ENCODE measurements around the gene PLAGL2.
"Not testable (repeated sequence)": the region's sequence is repeated elsewhere in the genome, so short reads cannot be mapped to it uniquely, and the experiment has no call there.

The PLAGL2 gene

DNA sequence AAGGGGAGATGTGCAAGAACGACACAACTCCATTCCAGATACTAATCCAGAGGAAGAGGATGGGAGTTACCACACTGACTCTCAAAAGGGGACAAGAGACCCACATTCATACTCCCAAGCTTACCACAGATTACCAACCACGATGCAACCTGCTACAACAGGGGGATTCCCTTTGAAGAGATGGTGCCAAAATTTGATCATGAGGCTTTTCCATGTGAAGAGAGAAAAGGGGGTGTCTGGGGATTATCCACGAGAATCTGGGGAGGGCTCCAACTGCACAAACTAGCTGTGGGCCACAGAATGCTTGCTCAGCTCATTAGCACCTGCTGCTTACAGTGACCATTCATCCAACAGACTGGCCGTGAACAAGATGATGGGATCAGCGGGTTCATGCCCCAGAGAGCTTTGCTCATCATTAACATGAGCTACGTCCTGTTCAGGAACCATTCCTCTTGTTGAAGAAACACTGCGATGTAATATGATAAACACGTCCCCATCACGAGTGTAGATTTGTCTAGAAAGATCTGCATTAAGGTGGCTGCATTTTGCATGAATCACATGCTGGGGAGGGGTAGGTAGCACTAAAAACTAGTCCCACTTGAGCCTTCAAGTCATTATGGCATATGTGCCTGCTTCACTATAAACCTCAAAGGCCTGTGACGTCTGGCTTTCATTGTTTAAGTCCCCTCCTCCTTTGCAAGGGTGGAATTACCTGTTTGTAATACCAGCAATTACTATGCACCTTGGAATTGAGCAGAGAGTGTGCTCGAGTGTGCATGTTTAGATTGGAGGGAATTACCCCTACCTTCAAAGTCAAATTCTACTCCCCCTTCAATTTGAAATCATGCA lies 4.0 kb downstream of the PLAGL2 start:
- DNase-seq (ENCODE audit: low spot score), result no peak

DNA sequence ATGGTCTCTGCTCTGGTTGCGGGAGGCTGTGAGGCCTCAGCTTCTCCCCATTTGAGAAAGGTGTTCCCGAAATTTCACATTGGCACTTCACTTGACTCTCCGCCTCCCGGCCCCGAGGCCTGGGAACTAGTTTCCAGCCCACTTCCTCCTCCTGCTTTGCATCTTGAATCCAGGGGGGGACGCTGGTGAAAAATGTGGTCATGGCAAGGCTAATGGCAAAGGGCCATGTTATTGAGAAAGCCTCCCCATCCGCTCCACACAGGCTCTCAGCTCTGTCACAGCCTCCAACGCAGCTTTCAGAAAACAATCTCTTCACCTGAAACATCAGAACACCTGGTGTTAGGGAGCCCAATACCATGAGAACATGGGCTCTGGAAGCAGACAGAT lies 5.6 kb downstream of the PLAGL2 start:
- no peak for DNase-seq (ENCODE audit: low spot score)

DNA sequence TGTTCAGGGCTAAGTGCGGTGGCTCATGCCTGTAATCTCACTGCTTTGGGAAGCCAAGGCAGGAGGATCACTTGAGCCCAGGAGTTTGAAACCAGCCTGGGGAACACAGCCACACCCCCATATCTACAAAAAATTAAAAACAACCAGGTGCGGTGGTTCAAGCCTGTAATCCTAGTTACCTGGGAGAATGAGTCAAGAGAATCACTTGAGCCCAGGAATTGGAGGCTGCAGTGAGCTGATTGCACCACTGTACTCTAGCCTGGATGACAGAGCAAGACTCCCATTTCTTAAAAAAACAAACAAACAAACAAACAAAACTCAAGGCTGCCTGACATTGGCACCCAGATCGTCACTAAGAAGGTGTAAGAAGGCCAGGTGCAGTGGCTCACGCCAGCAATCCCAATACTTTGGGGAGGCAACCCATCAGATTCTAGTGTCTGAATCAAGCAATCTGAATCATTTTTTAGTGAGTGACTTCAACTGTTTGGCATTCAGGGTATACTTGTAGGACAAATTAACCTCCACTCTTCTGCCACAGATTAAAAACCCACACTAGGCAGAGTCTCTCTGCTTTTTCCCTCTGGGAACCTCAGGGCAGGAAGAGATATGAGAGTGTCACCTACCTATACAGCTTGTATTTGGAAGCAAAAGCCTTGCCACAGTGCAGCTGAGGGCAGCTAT lies 6.1 kb downstream of the PLAGL2 start:
- no peak for DNase-seq (ENCODE audit: low spot score)

DNA sequence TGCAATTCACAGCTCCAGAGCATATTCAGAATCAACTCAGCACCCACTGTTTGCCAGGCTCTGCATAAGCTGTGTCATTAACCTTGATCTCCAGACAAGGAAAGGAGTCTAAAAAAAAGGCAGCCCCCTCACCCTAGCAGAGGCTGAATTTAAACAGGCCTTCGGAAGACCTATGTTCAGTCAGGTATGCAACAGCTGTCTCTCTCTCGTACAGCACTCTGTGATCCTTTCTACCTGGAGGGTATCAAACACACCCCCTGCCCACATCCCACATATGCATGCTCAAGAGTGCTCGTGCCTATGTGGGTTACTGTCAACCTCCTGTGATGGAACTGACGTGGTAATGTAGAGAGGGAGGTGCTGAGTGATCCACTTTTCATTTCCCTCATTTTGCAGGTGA lies 8.5 kb downstream of the PLAGL2 start:
- DNase-seq (ENCODE audit: low spot score), result no peak

DNA sequence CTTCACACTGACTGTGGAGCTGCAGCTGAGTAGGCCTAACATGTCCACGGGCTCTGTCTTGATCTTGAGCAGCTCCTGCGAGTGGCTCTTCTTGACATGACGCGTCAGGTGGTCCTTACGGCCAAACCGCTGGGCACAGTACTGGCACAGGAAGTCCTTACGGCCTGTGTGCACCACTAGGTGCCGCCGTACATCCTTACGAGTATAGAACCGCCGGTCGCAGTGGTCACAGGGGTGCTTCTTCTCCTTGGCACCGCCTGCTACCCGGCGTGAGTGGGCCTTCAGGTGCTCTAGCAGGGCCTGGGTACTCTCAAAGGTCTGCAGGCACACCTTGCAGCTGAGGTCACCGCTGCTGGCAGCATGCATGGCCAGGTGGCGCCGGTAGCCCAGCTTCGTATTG lies 10.4 kb downstream of the PLAGL2 start:
- not testable (repeated sequence) for DNase-seq (ENCODE audit: low spot score)

DNA sequence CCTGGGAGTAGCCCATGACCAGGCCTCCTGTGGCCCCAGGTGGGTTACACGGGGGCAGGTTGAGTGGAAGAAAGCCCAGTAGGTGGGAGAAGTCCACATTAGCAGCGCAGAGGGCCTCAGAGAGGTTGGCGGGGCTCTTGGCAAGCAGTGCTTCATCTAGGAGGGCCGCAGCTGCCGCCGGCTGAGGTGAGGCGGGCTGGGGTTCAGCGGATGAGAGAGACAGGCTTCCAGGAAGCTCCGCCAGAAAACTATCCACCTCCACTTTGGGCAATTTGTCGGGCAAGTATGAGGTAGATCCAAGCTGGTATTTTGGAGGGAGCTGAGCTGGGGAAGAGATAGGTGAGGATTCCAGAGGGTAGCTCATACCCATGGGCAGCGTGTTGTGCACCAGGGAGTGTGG lies 10.9 kb downstream of the PLAGL2 start:
- DNase-seq (ENCODE audit: low spot score), result not testable (repeated sequence)

DNA sequence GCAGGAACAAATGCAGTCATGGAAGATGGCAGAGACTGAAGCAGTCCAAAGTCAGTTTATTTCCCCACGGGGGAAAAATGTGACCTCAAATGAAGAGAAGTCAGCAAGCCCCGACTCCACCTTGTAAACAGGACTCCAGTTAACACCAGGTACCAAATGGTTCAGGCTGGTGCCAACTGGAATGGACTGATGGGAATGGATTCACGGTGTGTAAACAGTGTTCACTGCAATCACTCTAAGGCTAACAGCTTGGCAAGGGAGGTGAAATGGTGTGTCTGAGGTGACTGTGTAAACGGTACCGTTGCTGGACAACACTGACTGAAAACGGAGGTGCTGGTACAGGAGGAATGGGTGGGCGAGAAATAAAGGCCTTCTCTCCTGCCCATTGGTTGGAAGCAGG lies 12.0 kb downstream of the PLAGL2 start:
- DNase-seq (ENCODE audit: low spot score), result no peak

DNA sequence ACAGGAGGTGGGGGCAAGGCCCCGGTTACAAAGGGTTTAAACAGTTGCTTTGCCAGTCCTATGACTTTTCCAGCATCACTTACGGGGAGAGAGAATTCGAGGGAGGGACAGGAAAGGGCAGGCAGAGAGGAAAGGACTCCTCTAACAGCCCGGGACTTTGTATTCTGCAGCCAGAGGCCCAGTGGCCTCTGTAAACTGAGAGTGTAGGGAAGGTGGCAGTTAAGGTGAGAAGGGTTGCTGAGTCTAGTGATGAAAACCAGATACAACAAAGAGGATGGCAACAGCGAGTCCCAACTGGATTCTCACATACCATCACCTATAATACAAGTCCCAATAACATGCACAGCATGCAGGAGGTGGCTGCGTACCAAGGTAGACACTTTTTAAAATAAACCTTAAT lies 13.5 kb downstream of the PLAGL2 start:
- no peak for DNase-seq (ENCODE audit: low spot score)

DNA sequence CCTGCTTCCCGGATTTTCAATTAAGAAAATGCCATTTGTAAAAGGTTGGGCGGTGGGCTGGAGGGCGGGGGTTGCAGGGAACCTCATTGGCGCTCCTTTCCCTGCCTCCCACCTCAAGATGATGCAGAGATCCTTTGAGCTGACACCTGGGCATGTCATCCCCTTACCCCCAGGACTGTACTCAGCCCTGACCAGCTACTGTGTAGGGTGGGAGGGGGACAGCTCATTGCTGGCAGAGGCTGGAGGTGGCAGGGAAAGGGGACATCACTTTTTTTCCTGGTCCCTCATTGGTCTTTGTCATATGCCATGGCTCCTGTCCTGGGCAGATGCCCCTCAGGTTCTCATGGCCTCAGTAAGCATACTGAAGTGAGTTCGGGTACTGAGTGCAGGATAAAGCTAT lies 14.2 kb downstream of the PLAGL2 start:
- DNase-seq (ENCODE audit: low spot score), result not testable (repeated sequence)

DNA sequence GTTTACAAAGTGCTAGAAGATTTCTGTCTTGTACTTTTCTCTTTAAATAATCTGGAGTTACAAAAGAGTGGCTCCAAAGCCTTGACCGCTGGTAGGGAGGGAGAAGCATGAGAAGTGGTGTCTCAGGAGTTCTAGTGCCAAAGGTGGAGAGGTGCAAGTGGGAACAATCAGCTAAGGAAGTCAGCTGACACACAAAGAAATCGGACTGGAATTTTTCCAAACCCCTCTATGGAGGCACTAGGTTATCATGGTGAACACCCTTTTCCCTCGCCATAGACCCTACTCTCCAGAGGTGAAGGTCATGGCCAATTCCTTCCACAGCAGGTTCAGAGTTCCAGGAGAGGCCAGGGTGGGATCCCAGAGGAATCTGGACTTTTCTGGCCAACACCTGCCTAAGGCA lies 14.8 kb downstream of the PLAGL2 start:
- DNase-seq (ENCODE audit: low spot score), result no peak

DNA sequence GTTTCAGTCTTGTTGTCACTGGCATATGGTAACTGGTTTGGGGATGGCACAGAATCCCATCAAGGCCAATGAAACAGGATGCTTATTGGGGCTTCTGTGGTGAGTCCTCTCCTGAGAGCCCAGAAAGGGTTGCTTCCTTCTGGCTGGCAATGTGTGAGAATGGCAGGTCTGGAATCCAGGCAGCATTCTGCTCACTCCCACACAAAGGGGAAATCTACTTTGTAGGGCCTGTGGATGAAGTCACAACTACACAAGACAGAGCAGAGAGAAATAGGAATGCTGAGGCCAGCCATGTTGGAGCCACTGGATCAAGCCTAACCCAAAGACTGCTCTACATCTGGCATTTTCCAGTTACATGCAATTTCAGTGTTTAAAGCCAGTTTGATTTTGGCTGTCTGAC lies 15.7 kb downstream of the PLAGL2 start:
- DNase-seq (ENCODE audit: low spot score), result no peak

DNA sequence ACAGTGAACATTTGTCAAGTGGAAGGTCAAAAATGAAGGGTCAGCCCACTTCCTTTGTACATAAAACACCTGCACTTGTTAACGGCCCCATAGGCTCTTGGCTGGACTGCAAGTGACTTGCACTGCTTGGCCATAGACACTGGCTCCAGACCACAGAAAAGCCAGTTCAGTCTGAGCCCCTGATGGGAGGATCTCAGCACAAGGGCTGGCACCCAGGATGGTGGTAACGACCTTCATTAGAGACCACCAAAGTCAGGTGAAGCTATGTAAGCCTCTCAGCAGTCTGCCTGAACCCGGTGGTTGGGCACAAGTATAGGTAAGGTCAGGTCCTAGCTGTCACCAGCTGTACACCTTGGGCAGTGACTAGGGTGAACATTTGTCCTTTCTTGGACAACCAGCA lies 16.1 kb downstream of the PLAGL2 start:
- DNase-seq (ENCODE audit: low spot score), result no peak

DNA sequence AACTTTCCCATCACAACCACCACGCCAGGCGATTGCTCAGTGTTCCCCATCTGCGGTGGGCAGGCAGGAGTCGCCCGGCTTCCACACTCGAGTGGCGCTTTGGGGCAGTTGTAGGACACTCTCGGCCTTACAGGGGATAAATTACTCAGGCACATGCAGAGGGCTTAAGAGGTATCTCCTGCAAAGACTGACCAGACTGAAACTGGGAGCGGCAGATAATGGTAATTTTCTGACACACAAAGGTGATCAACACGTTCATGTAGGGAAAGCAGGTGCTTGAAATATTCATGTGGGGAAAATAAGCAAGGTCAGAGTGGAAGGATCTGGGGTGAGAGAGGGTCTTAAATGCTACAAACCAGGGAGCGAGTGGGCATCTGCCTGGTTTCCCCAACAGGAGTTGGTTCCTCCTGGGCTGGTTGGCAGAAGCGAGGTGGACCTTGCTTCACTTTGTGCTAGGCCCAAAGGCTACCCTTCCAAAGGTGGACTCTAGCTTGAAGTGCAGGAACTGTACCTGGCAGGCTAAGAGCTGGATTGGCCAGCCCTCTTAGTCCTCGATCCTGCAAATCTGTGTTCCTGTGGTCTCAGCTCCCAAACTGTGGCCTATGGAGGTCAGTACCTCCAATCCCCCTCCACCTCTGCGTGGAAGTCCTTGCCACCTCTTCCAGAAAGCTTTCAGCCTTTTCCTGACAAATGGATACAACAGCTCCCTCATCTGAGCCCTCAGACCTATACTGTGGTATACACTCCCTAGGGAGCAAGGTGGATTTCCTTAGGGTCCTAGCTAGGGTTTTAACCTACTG lies 16.7 kb downstream of the PLAGL2 start:
- no peak for DNase-seq (ENCODE audit: low spot score)

DNA sequence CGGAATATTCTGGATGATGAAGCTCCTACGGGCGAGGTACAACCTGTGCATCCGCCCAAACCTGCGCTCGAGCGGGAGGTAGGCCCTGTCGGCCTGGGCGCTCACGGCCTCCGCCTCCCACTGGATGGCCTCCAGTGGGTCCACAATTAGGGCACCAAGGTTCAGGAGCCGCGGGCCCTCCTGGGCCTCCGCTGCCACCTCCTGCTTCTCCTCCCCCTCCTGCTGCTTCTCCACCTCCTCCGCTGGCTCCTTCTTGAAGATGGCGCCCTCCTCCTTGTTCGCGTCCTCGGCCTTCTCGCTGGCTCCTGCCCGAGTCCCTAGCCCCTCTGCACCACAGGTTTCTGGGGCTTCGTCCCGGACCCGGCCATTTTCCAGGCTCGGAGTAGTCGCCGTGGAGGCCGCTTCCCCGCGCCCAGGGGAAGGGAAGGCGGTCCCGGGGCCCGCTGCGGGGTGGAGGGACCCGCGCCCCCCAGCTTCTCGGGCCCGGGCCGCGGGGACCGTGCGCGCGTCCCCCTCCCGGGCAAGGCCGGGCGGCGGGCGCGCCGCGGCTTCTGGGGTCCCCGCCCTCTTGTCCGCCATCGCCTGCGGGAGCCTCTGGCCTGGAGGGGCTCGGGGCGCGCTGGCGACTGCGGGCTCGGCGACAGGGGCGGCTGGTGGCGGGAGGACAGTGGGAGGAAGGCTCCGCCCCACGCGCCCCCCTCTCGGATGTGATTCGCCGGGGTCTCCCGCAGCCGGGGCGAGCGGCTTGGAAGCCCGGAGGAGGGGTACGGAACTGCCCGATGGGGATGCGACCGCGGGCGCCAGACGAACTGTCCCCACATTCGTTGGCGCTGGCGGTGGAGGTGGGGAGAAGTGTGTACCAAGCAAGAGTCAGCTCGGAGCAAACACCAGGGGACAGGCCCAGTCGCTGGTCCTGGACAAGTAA lies 17.6 kb downstream of the PLAGL2 start:
- peak; percentile 44 for DNase-seq (ENCODE audit: low spot score)

DNA sequence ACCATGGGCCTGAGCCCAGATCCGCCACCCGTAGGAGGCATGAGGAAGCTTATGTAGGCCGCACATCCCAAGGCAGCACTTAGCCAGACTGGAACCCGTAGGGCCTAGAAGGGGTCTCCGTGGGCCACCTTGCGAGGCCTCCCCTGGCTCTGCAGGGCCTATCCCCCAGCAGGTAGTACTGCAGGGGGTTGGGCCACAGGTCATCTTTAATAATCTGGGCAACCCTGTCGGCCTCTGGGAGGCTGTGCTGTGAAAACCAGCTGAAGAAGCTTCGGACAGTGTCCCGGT lies 18.5 kb downstream of the PLAGL2 start:
- DNase-seq (ENCODE audit: low spot score), result no peak

DNA sequence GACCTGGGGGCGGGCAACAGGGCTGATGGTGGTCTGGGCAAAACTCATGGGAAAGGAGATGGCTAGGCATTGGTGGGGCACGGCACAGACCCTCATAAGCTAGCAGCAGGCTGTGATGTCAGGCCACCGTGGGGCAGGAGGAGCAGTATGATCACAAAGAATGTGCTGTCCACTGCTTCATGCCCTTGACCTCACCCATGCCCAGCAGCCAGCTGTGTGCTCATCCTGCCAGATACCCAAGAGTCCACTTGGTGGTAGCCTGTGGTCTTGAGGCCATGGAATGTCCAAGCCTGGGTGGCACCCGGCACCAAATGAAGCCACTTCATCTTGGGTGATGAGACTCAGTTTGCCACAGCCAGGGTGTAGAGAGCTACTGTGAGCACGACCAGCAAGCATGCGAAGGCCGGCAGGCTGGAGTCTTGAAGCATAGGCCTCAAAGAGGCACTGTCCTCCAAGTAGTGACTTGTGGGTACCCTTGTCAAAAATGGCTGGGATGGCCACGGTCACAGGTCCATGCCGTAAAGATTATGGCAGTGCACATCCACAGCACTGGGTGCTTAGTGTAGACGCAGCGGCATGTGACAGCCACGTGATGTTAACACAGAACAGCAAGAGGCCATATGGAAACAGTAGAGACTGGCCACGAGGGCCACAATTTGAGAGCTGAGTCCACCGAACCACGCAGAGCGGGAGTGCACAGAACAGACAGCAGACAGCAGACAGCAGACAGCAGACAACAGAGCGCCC lies 19.0 kb downstream of the PLAGL2 start:
- no peak for DNase-seq (ENCODE audit: low spot score)

DNA sequence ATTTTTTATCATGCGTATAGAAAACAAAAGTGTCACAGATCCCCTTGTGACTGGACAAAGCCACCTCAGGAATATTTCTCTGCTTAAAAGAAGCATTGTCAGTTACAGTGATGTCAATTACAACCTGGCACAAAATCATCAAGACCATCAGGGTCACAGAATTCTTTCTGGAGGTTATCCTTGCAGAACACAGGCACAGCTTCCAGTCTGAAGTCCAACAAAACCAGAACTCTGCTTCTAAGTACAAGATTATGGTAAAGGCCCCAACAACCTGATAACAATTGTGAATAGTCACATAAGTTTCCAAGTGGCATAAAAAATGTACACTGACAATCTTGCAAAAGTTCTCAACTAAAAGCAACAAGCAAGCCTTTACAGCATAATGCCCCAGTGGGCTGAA lies 21.0 kb downstream of the PLAGL2 start:
- no peak for DNase-seq (ENCODE audit: low spot score)

DNA sequence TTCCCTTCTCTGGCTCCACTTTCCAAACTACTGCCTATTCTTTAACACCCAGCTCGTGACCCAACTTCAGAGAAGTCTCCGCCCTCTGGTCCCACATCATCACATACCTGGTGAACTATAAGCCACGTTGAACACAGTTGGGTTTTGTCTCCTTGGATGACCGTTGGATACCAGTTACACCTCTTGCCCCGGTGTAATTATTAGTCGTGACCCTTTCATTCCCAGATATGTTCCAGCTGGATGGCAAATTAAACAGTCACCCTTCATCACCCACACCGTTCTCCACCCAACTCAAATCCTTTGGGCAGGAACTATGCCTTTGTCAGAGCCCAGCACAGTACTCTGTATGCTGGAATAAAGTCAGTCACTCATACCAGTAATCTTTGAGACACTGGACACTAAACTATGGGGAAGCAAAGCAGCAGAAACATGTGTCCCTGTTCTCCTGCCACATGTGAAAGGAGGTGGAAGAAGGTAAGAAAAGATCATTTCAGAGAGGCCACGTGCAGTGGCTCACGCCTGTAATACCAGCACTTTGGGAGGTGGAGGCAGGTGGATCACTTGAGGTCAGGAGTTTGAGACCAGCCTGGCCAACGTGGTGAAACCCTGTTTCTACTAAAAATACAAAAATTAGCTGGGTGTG lies 22.5 kb downstream of the PLAGL2 start:
- no peak for DNase-seq (ENCODE audit: low spot score)

DNA sequence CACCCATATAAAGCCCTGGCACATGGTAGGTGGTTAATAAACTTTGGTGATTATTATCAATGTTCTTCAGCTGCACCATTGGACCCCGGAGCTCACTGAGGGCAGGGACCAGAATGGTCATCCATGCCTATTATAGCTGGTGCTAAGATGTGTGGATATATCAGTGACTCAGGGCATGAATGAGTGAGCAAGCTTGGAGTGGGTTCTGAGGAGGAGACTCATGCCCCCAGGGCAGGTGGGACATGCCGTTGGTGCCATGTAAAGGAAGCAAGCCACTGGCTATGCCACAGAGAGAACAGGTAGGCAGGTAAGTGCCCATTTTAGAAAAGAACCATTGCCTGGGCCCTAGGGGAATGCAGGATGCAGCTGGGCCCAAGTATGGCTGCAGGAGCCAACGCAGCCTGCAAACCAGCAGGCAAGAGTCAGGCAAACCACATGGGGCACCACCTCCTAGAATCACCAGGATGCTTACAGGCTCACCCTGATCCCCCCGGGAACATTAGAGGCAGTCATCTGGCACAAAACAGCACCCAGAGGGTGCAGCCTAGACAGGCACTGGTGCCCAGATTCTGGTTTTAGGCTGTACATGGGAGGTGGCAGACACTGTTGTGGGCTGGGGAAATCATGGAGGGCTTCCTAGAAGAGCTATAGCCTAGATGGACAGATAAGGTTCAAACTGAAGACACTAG lies 23.5 kb downstream of the PLAGL2 start:
- no peak for DNase-seq (ENCODE audit: low spot score)

DNA sequence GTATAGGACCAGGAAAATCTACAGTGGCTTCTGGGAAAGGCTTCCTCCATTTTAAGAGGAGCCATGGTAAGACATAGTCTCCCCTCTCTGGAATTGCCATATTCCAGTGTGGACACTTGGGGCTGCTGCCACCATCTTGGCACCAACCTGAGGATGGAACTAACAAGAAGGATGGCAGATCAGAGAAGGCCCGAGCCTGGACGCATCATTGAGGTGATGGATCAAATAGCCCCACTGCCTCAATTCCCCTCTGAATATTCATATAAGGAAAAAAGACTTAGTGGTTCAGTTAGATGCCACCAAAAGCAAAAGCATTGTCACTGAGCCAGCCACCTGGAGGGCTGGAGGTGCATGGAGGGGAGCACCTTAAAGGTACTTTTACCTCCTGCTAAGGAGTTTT lies 25.9 kb downstream of the PLAGL2 start:
- no peak for DNase-seq (ENCODE audit: low spot score)

Measured in Ammon's horn (tissue), 1 donor.